Placental pericyte (primary cell): ENCODE results near the gene NEBL. TPM values are rescaled to one million over a fixed set of nuclear protein-coding genes. Genes with fewer than 3 reads are reported as not detected.

Experiments
- small RNA-seq: library from RNA; depleted of rRNA; stranded (forward); fragments of <200 nt; gene quantifications from one replicate; pipeline ENCODE3, GENCODE V24; 2012; ENCODE audit warnings: low replicate concordance
- total RNA-seq: library from RNA; depleted of rRNA; stranded (reverse); fragments of >200 nt; gene quantifications from 2 replicates; pipeline ENCODE4 v1.2.3, GENCODE V29; 2012

NEBL gene
- total RNA-seq, result 0.22 TPM in 1 of 2 replicates, not detected in the other

DNA sequence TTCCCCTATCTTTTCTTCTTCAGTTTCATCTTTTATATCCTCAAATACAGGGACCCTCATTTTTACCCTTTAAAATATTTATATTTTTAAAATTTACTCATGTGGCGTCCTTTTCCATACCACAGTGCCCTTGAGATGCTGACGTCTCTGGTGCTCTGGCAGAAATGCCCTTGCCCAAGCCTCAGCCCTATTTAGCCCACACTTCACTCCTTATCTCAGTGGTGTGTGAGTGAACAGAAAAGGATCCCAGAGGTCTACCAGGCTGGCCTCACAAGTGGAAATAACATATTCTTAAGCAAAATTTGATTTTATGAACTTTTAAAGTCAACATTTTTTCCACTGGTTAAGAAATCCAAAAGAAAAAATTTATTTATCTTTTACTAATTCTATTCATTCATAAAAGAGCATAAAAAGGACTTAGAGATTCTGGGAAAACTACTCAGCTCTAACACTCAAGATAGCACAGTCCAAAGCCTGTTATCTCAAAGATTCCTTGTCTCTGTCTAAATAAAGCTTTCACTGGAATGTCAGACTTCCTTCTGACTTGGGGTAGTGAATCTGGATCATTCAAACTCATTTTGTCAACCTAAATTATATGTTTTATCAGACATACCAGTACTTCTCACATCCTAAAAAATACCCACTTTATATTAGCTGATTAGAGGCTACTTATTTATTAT is at the start of gene NEBL:
Gene NEBL (minus strand): TSS at position 166 of the 680 bp plus-strand sequence. CDS start 106 bp downstream, at position 60.

Small RNA genes within 50 kb of the gene (small RNA-seq; reads per million reads assigned to genes)
- not detected for gene AL157398.1
- not detected for gene MTND1P21
